Omental fat pad (tissue), 4 donors: Measurements from ENCODE around the gene TMBIM4. TPM values are rescaled to one million over a fixed set of nuclear protein-coding genes. Genes with fewer than 3 reads are reported as not detected.
"Not testable (repeated sequence)": the region's sequence is repeated elsewhere in the genome, so short reads cannot be mapped to it uniquely, and the experiment has no call there.

Experiments used
- ATAC-seq: fragments of 150-250 bp; one replicate; pipeline ENCODE4 v1.9.1; 2016; ENCODE audit warnings: mild to moderate bottlenecking, moderate library complexity; ENCODE audit not compliant: low FRiP score
- DNase-seq: peaks from one replicate; pipeline ENCODE4 v3.0.0-alpha.2; 2019; ENCODE audit warnings: low spot score
- CTCF ChIP-seq, 3 donors: fragments of 450-650 bp; IDR thresholded peaks; one replicate each; pipeline ENCODE4 v1.5.1; 2016 to 2017; ENCODE audit warnings: antibody characterized with exemption in 3 of 3, mild to moderate bottlenecking in 3 of 3, moderate library complexity in 2 of 3
- total RNA-seq, 4 donors: library from RNA; depleted of rRNA; stranded (reverse); fragments of >200 nt; gene quantifications; one replicate each; pipeline ENCODE4 v1.1.0, GENCODE V29; 2016

TMBIM4 gene
- total RNA-seq, result 100 to 1,000 TPM; 137 to 231 (median 209) TPM

DNA sequence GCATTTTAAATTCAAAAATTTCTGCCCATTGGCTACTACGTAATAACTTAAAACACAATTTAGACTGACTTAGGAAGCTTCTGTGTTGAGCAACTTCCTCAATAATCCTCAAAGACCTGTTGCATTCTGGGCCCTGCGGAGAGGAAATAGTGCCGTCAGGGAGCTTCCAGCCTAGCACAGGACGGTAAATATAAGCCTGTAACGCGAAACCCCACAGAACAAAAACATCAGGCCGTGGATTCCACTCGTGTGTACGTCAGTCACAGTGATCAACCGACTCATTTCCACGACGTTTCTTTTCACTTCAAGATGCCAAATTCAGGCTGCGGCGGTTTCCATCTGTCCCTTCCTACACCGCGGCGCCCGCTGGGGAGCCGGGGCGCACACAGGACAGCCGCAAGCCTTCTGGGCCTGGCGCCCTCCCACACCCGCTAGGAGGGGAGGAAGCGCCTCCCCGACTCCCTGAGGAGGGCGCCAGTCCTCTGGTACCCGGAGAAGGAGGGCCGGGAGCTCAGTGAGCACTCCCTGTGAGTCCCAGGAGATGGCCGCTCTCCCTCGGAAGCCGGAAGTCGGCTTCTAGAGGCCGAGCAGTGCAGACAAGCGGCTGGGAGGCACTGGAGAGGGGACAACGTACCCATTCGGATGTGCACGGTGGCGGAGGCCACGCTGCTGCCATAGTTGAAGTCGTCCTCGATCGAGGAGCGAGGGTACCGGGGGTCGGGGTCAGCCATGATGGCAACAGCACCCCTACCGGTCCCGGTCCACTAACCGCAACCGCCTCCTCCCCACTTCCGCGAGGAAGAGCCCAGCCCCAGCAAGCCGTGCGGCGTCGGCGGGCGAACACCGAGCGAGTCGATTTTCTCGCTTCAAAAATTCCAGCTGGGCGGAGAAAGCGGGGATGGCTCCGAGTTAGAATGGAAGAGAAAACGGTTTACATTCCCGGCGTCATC is at the start of gene TMBIM4:
TSS of gene TMBIM4 (minus strand) at position 776 of the 950 bp plus-strand sequence. CDS start at position 731, 45 bp downstream.
- peak; percentile 44 for DNase-seq
- TF ChIP-seq CTCF (IDR thresholded peaks at IDR 0.05), result peak in 1 of 3 donors; percentile 45
- peak; percentile 96 for ATAC-seq

DNA sequence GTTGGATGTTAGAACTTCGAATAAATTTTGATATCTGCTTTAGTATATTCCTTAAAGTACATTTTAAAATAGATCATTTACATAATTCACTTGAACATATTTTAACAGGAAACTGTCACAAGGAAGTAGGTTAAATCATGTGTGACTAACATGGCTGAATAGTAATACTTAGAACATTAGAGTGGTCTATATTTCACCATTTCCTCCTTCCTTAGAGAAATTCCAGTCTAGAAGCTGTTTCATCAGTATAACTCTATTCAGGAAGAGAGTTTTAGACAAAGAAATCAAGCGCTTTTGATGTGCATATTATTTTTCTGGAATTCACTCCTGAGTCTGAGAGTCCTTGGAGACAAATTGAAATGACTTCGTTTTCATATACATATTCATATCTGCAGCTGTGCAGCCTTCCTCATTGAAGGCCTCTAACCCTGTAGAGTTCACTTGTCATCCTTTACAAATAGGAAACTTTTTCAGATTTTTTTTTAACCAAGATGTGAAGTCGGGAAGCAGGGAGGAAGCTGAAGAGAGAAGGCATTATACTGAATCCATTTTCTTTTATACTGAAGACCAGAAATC is 47.6 kb upstream of the TMBIM4 start:
- no peak for DNase-seq
- peak; percentile 42 for ATAC-seq
- TF ChIP-seq CTCF (IDR thresholded peaks at IDR 0.05), result no peak

DNA sequence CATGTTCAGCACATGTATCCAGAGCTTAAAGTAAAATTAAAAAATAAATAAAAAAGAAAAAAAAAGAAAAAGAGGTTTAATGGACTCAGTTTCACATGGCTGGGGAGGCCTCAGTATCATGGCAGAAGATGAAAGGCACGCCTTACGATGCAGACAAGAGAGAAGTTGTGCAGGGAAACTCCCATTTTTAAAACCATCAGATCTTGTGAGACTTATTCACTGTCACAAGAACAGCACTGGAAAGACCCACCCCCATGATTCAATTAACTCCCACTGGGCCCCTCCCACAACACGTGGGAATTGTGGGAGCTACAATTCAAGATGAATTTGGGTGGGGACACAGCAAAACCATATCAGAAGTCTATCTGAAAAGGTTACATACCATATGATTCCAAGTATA is 43.2 kb upstream of the TMBIM4 start:
- not testable (repeated sequence) for ATAC-seq, DNase-seq

DNA sequence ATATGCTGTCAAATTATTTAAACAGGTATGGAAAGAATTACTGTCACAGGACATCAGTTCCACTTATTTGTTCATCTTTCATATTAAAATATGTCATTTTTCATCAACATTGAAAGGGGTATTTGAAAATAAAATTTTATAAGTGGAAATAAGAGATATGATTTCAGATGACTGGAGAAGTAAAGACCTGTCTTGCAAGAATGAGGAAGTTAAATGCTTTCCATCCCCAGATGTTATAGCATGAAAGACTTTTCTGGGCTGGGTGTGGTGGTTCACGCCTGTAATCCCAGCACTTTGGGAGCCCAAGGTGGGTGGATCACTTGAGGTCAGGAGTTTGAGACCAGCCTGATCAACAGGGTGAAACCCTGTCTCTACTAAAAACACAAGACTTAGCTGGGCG is 41.8 kb upstream of the TMBIM4 start:
- ATAC-seq, DNase-seq: not testable (repeated sequence)

GRCh38 chr12:66210840-66211239 is 41.0 kb upstream of the TMBIM4 start:
- no peak for ATAC-seq
- TF ChIP-seq CTCF (IDR thresholded peaks at IDR 0.05), result no peak
- DNase-seq, result no peak

GRCh38 chr12:66206141-66206540 is 36.3 kb upstream of the TMBIM4 start:
- DNase-seq (no peak), ATAC-seq (no peak)
- no peak for TF ChIP-seq CTCF (IDR thresholded peaks at IDR 0.05)

GRCh38 chr12:66203820-66204219 is 34.0 kb upstream of the TMBIM4 start:
- no peak for TF ChIP-seq CTCF (IDR thresholded peaks at IDR 0.05)
- ATAC-seq, result no peak

More at GRCh38 chr12:66203820-66204219, 34.0 kb upstream of the TMBIM4 start:
- DNase-seq, result no peak
